HG03135 (cell line): ENCODE data around the gene PHF14.

Experiments used
- ATAC-seq: cut with Tn5 transposase; IDR thresholded peaks from one replicate; pipeline ENCODE4 v1.9.1; 2021; ENCODE audit warnings: mild to moderate bottlenecking, moderate library complexity; ENCODE audit not compliant: unreplicated experiment

PHF14 gene

GRCh38 chr7:11168650-11169170, 195.0 kb downstream of the PHF14 start:
- ATAC-seq: no peak

- no peak for ATAC-seq
Measured at GRCh38 chr7:11170175-11170574, 196.5 kb downstream of the PHF14 start.

DNA sequence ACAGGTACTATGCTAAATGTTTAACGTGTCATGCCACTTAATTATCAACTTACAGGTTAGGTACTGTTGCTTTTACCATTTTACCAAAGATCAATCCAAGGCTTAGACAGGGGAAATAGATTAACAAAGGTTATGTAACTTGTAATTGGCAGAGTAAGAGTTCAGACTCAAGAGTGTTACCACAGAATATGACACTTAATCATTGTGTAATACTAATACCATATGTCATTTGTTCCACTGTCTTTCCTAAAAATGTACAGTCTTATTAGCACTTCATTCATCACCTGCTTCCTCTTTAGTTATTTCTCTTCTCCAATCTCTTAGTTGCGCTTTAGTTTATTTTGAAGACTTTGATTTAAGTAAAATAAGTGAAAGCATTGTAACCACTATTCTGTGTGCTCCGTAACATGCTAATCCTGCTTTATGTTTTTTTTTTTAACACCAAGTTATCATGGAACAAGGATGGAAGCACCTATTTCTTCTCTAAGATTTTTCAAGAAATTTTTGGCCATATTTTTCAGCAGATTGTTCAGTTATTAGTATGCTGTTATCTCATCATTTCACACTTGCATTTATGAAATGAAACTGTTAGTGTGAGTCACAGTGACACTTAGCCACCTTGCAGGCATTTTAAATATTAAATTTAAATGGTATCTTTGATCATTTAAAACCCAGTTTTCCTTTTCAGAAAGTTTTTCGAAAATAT, 197.3 kb downstream of the PHF14 start:
- no peak for ATAC-seq

DNA sequence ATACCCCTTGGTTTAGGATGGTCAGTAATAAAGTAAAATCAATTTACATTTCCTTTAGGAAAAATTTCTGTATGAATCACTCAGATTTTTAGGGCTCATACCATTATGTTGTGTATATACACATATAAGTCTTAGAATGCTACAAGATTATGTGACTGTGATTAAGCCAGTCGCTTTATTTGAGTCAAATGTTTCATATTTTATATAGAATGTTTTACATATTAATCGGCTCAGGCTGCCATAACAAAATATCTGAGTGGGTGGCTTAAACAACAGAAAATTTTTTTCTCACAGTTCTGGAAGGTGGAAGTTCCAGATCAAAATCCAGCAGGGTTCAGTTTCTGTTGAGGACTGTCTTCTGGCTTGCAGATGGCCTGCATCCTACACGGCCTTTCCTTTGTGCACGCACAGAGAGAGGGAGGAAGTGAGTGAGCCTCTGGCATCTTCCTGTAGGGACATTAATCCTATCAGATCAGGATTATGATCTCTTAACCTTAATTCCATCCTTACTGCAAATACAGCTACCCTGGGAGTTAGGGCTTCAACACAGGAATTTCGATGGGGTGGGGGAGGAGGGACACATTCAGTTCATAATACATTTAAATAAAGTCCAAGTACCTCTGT, 198.0 kb downstream of the PHF14 start:
- no peak for ATAC-seq

- no peak for ATAC-seq
Measured at GRCh38 chr7:11172835-11173234, 199.2 kb downstream of the PHF14 start.

DNA sequence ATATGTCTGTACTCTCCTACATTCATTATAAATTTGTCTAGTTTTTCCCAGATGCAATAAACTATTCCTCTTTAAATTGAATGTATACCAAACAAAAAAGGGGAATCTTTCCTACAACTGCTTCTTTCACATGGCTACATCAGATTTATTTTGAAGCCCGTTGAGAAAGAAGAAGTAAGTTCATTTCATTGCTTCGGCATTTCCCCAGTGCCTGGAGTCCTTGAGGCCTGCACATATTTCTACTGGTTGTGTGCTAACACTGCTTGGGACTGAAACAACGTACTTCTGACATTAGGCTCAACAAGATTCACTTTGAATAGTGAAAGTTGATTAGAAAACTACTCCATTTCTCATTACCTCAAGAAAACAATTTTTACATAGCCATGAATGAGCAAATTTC, 201.7 kb downstream of the PHF14 start:
- ATAC-seq: no peak

- no peak for ATAC-seq
Measured at GRCh38 chr7:11175887-11176286, 202.2 kb downstream of the PHF14 start.

GRCh38 chr7:11176985-11177555, 203.4 kb downstream of the PHF14 start:
- no peak for ATAC-seq

- ATAC-seq: no peak
Measured at GRCh38 chr7:11177793-11178192, 204.1 kb downstream of the PHF14 start.

- ATAC-seq: no peak
Measured at GRCh38 chr7:11181590-11181989, 207.9 kb downstream of the PHF14 start.

DNA sequence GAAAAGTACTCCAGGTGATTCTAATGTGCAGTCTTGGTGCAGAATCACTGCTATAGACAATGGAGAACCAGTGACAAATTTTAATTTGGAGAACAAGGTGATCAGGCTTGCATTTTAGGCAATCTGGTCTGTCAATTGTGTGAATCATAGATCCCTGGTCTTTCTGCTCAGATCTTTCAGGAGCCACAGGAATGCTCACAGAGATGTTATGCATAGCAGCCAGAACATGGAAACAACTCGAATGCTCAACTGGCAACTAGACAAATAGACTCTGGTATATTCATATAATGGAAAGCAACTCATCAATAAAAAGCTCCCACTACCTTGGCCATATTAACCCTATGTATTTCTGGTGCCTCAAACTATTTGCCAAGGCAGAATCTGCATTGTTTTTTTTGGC, 209.1 kb downstream of the PHF14 start:
- no peak for ATAC-seq

GRCh38 chr7:11185179-11185815, 211.6 kb downstream of the PHF14 start:
- ATAC-seq: no peak

DNA sequence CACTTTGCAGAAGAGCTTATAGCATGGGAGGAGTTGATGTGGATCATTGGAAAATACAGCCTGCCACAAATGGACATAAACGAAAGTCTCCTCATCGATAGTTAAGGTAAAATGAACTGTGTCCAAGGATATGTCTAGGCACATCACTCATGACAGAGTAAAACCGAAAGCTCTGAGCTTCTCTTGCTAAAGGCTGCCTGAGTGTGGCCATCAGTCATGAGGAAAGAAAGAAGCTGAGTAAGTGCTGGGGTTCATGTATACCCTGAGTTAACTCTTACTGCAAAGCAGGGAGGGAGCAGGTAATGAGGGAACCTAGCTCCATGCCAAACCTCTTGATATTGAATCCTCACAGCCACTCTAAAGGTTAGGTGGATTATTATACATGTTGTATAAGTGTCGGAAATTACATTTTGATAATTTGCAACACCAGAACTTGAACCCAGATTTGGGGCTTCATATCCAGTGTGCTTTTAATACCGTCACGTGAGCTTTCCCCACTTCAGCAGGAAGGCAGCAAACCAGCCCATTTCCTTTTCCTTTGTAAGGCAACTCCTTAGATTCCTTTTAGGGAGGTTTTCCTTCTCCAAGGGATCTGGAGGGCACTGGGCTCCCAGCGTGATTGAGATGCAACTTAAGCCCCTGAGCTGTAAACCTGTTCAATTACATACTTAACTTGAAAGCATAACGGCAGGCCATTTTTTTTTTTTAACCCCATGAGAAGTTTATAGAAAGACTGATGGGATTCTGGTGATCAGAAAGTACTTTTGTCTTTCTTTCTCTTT, 215.0 kb downstream of the PHF14 start:
- no peak for ATAC-seq

- no peak for ATAC-seq
Measured at GRCh38 chr7:11191081-11191480, 217.4 kb downstream of the PHF14 start.

DNA sequence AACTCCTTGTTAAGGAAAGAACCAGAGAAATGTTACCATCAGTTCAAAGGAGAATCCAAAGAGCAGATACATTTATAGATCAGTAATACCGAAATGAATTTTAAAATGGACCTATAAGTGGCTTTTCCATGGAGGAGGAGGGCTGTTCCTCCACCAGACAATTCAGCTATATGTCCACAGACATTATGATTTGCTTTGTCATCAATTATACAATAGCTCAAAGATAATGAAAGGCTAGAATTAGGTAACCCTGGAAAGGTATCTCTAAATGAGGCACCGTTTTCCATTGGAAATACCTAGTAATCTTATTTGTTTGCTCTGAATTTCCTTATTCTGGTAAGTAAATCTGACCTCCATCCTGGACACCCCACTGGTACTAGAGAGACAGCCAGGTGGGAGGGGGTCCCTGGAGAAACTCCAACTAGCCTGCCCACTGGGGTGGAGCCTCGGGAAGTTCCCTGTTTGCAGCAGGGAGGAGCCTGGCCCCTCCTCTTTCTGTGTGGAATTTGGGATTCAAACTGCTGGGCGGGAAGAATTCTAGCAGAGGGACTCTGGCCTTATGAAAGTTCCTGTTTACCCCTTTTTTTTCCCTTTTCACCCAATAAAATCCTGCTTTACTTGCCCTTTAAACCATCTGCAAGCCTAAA, 218.0 kb downstream of the PHF14 start:
- no peak for ATAC-seq

GRCh38 chr7:11192506-11192905, 218.8 kb downstream of the PHF14 start:
- ATAC-seq: no peak

DNA sequence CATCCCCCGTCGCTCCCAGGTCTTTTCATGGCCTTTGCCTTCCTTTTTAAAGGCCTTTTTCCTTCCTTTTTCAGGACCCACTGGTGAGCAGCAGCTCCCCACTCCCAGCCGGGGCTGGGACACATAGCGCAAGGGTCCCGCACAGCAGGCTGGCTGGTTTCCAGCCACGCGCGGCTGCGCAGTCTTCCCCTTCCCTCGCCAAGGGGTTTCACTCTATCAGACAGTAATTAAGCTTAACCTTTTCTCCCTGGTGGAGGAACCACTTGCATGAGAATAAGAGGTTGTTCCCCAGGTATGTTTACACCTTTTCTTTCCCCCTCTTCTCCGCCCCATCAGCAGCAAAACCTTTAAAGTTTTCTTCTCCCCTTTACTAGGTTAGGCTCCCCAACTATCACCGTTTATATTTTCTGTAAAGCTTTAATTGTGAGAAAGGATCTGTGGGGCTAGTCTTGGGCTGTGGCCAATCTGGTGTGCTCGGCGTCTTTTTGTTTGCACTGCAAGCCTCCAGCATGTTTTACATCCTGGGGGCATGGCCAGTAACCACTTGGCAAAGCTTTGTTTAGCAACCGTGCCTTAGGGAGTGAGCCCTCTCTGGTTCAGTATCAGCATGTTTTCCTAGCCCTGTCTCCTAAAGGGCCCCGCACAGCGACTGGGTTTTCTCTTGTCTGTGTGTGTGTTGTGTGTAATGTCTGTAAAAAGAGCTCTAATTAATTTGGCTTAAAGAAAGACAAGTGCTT, 219.6 kb downstream of the PHF14 start:
- ATAC-seq: no peak

- no peak for ATAC-seq
Measured at GRCh38 chr7:11193888-11194287, 220.2 kb downstream of the PHF14 start.

DNA sequence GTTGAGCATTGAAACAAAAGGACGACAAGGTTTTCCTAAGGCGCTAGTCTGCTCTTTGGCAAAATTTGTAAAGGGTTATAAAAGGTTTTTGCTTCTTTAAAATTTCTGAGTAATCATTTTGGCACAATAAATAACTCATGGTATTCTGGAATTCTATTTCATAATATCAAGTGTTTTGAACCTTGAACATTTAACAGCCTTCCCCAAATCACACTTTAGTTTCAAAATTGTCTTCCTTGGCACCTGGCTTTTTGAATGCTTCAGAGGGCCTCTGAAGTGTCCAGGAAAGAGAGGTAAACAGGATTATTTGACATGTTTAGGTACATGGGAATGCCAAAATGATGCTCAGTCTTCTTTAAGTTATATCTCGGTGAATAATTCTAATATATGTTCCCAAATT, 220.8 kb downstream of the PHF14 start:
- ATAC-seq: no peak

DNA sequence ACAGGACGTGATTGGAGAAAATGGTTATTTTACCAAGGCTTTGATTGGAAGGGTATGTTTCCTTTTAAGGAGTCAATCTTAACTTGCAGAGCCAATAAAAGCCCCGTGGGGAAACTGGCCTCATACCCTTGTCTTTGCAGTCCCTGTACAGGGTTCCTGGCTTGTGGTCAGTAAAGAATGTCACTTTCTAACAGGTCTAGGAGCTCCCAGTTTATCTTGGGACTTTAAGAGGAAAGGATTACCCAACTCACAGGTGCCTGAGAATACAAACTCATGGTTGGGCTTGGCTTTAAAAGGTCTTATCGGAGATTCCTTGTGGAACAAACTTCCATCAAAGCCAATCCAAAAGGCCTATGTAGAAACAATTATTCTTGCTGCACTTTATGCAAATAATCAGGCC, 221.8 kb downstream of the PHF14 start:
- no peak for ATAC-seq
